Measurements from ENCODE around the gene PKNOX2. TPM values are rescaled to one million over a fixed set of nuclear protein-coding genes. Genes with fewer than 3 reads are reported as not detected.

Gene PKNOX2
- total RNA-seq, 1 donor from 2014 or later, result 3.4 TPM

- no peak overlapping the region for H3K4me3 ChIP-seq
- no peak overlapping the region for H3K27ac ChIP-seq
- peaks cover 4% of the 10 kb centered on the region for H3K4me1 ChIP-seq
- no peaks in the 10 kb centered on the region for H3K27me3 ChIP-seq
- DNase-seq (ENCODE audit: extremely low spot score in 2 of 2), result no peak
- no peaks in the 10 kb centered on the region for H3K9me3 ChIP-seq
- intact Hi-C loops (cut with DNase I), result no loop called here
- no peak for TF ChIP-seq POLR2AphosphoS5 (IDR thresholded peaks at IDR 0.05; ENCODE audit: insufficient read depth in 1 of 2, low read depth in 1 of 2)
- TF ChIP-seq POLR2A (IDR thresholded peaks at IDR 0.05), result no peak
- no peak for TF ChIP-seq CTCF (IDR thresholded peaks at IDR 0.05)
- H3K36me3 ChIP-seq, result no peaks in the 10 kb centered on the region
Measured at GRCh38 chr11:125370561-125371389, 206.2 kb downstream of the PKNOX2 start.

- Histone ChIP-seq H3K36me3 (no peaks in the 10 kb centered on the region), H3K9me3 (no peaks in the 10 kb centered on the region), H3K4me3 (no peak overlapping the region), H3K27ac (no peak overlapping the region), H3K4me1 (peaks cover 11% of the 10 kb centered on the region), H3K27me3 (no peaks in the 10 kb centered on the region)
- TF ChIP-seq POLR2AphosphoS5 (IDR thresholded peaks at IDR 0.05; ENCODE audit: insufficient read depth in 1 of 2, low read depth in 1 of 2) (no peak), POLR2A (IDR thresholded peaks at IDR 0.05) (no peak), CTCF (IDR thresholded peaks at IDR 0.05) (no peak)
- intact Hi-C loops (cut with DNase I), result no loop called here
- no peak for DNase-seq (ENCODE audit: extremely low spot score in 2 of 2)
Measured at GRCh38 chr11:125371431-125371935, 206.9 kb downstream of the PKNOX2 start.

GRCh38 chr11:125372088-125372487, 207.5 kb downstream of the PKNOX2 start:
- peaks cover 16% of the 10 kb centered on the region for H3K4me1 ChIP-seq
- H3K36me3 ChIP-seq, result no peaks in the 10 kb centered on the region
- H3K27me3 ChIP-seq, result no peaks in the 10 kb centered on the region
- no peak for DNase-seq (ENCODE audit: extremely low spot score in 2 of 2)
- H3K9me3 ChIP-seq, result no peaks in the 10 kb centered on the region
- TF ChIP-seq POLR2A (IDR thresholded peaks at IDR 0.05), result no peak
- no peak for TF ChIP-seq POLR2AphosphoS5 (IDR thresholded peaks at IDR 0.05; ENCODE audit: insufficient read depth in 1 of 2, low read depth in 1 of 2)
- no peak for TF ChIP-seq CTCF (IDR thresholded peaks at IDR 0.05)
- no peak overlapping the region for H3K4me3 ChIP-seq
- H3K27ac ChIP-seq, result no peak overlapping the region
- intact Hi-C loops (cut with DNase I), result no loop called here

- H3K27ac ChIP-seq, result no peak overlapping the region
- peaks cover 16% of the 10 kb centered on the region for H3K4me1 ChIP-seq
- no peaks in the 10 kb centered on the region for H3K36me3 ChIP-seq
- no peak for DNase-seq (ENCODE audit: extremely low spot score in 2 of 2)
- H3K9me3 ChIP-seq, result no peaks in the 10 kb centered on the region
- H3K4me3 ChIP-seq, result no peak overlapping the region
- no peaks in the 10 kb centered on the region for H3K27me3 ChIP-seq
- TF ChIP-seq CTCF (IDR thresholded peaks at IDR 0.05), result no peak
- no peak for TF ChIP-seq POLR2A (IDR thresholded peaks at IDR 0.05)
- no peak for TF ChIP-seq POLR2AphosphoS5 (IDR thresholded peaks at IDR 0.05; ENCODE audit: insufficient read depth in 1 of 2, low read depth in 1 of 2)
- intact Hi-C loops (cut with DNase I), result no loop called here
Measured at GRCh38 chr11:125372911-125373310, 208.4 kb downstream of the PKNOX2 start.

Data from vagina (tissue), 2 donors.